Measurements from ENCODE around the gene POLN. TPM values are rescaled to one million over a fixed set of nuclear protein-coding genes. Genes with fewer than 3 reads are reported as not detected.
"Not testable (repeated sequence)": the region's sequence is repeated elsewhere in the genome, so short reads cannot be mapped to it uniquely, and the experiment has no call there.

POLN gene
- total and polyA plus RNA-seq, 2 donors: 1.1 to 2.9 TPM

GRCh38 chr4:2168469-2169319, 73.2 kb downstream of the POLN start:
- Histone ChIP-seq H3K36me3 (ENCODE audit: control insufficient read depth in 2 of 2, insufficient read depth in 2 of 2, low read length in 1 of 2) (no peaks in the 10 kb centered on the region), H3K27me3 (ENCODE audit: control insufficient read depth in 2 of 2, insufficient read depth in 1 of 2, low read length in 1 of 2) (no peaks in the 10 kb centered on the region), H3K9me3 (ENCODE audit: control insufficient read depth in 2 of 2, insufficient read depth in 1 of 2, low read length in 1 of 2) (no peaks in the 10 kb centered on the region), H3K4me1 (ENCODE audit: control insufficient read depth in 2 of 2, insufficient read depth in 2 of 2, low read length in 2 of 2) (peaks cover 21 to 55% of the 10 kb centered on the region in 2 donors), H3K27ac (ENCODE audit: low read depth in 1 of 2, low read length in 1 of 2) (no peak overlapping the region), H3K4me3 (ENCODE audit: low read length in 2 of 2) (no peak overlapping the region)
- DNase-seq (ENCODE audit: low read depth in 6 of 9, low spot score in 9 of 9): no peak
- 93% methylated on average over 12 of the region's 12 CpGs for WGBS

- peaks cover 3 to 33% of the 10 kb centered on the region in 2 donors for H3K4me1 ChIP-seq (ENCODE audit: control insufficient read depth in 2 of 2, insufficient read depth in 2 of 2, low read length in 2 of 2)
- DNase-seq (ENCODE audit: low read depth in 6 of 9, low spot score in 9 of 9): no peak
Observed at GRCh38 chr4:2166253-2166652, 75.7 kb downstream of the POLN start.

GRCh38 chr4:2165391-2165790, 76.5 kb downstream of the POLN start:
- no peak for DNase-seq (ENCODE audit: low read depth in 6 of 9, low spot score in 9 of 9)
- Histone ChIP-seq H3K4me3 (ENCODE audit: low read length in 2 of 2) (no peak overlapping the region), H3K4me1 (ENCODE audit: control insufficient read depth in 2 of 2, insufficient read depth in 2 of 2, low read length in 2 of 2) (peaks cover 2 to 24% of the 10 kb centered on the region in 2 donors), H3K36me3 (ENCODE audit: control insufficient read depth in 2 of 2, insufficient read depth in 2 of 2, low read length in 1 of 2) (no peaks in the 10 kb centered on the region), H3K27ac (ENCODE audit: low read depth in 1 of 2, low read length in 1 of 2) (no peak overlapping the region), H3K9me3 (ENCODE audit: control insufficient read depth in 2 of 2, insufficient read depth in 1 of 2, low read length in 1 of 2) (no peaks in the 10 kb centered on the region), H3K27me3 (ENCODE audit: control insufficient read depth in 2 of 2, insufficient read depth in 1 of 2, low read length in 1 of 2) (no peaks in the 10 kb centered on the region)
- 98% methylated on average over 7 of the region's 7 CpGs for WGBS

More at GRCh38 chr4:2166253-2166652, 75.7 kb downstream of the POLN start:
- no peak overlapping the region for H3K4me3 ChIP-seq (ENCODE audit: low read length in 2 of 2)
- WGBS: 97% methylated on average over 5 of the region's 5 CpGs
- no peaks in the 10 kb centered on the region for H3K27me3 ChIP-seq (ENCODE audit: control insufficient read depth in 2 of 2, insufficient read depth in 1 of 2, low read length in 1 of 2)
- no peaks in the 10 kb centered on the region for H3K9me3 ChIP-seq (ENCODE audit: control insufficient read depth in 2 of 2, insufficient read depth in 1 of 2, low read length in 1 of 2)
- H3K36me3 ChIP-seq (ENCODE audit: control insufficient read depth in 2 of 2, insufficient read depth in 2 of 2, low read length in 1 of 2): no peaks in the 10 kb centered on the region
- H3K27ac ChIP-seq (ENCODE audit: low read depth in 1 of 2, low read length in 1 of 2): no peak overlapping the region

- WGBS: 88% methylated on average over 19 of the region's 19 CpGs
- no peaks in the 10 kb centered on the region for H3K36me3 ChIP-seq (ENCODE audit: control insufficient read depth in 2 of 2, insufficient read depth in 2 of 2, low read length in 1 of 2)
- no peak overlapping the region for H3K27ac ChIP-seq (ENCODE audit: low read depth in 1 of 2, low read length in 1 of 2)
- no peak for DNase-seq (ENCODE audit: low read depth in 6 of 9, low spot score in 9 of 9)
- H3K9me3 ChIP-seq (ENCODE audit: control insufficient read depth in 2 of 2, insufficient read depth in 1 of 2, low read length in 1 of 2): no peaks in the 10 kb centered on the region
- peaks cover 0 to 4% of the 10 kb centered on the region in 2 donors for H3K4me1 ChIP-seq (ENCODE audit: control insufficient read depth in 2 of 2, insufficient read depth in 2 of 2, low read length in 2 of 2)
- no peak overlapping the region for H3K4me3 ChIP-seq (ENCODE audit: low read length in 2 of 2)
- no peaks in the 10 kb centered on the region for H3K27me3 ChIP-seq (ENCODE audit: control insufficient read depth in 2 of 2, insufficient read depth in 1 of 2, low read length in 1 of 2)
Observed at GRCh38 chr4:2163311-2163821, 78.6 kb downstream of the POLN start.

- not testable (repeated sequence) for H3K4me1 ChIP-seq (ENCODE audit: control insufficient read depth in 2 of 2, insufficient read depth in 2 of 2, low read length in 2 of 2); H3K27ac ChIP-seq (ENCODE audit: low read depth in 1 of 2, low read length in 1 of 2); H3K4me3 ChIP-seq (ENCODE audit: low read length in 2 of 2); DNase-seq (ENCODE audit: low read depth in 6 of 9, low spot score in 9 of 9); H3K36me3 ChIP-seq (ENCODE audit: control insufficient read depth in 2 of 2, insufficient read depth in 2 of 2, low read length in 1 of 2); H3K9me3 ChIP-seq (ENCODE audit: control insufficient read depth in 2 of 2, insufficient read depth in 1 of 2, low read length in 1 of 2); H3K27me3 ChIP-seq (ENCODE audit: control insufficient read depth in 2 of 2, insufficient read depth in 1 of 2, low read length in 1 of 2)
- WGBS: 96% methylated on average over 40 of the region's 40 CpGs
Observed at GRCh38 chr4:2161092-2161703, 80.7 kb downstream of the POLN start.

GRCh38 chr4:2159931-2160330, 82.0 kb downstream of the POLN start:
- DNase-seq (ENCODE audit: low read depth in 6 of 9, low spot score in 9 of 9): no peak
- H3K36me3 ChIP-seq (ENCODE audit: control insufficient read depth in 2 of 2, insufficient read depth in 2 of 2, low read length in 1 of 2): no peaks in the 10 kb centered on the region
- over 99% methylated on average over 2 of the region's 2 CpGs for WGBS
- no peaks in the 10 kb centered on the region for H3K4me1 ChIP-seq (ENCODE audit: control insufficient read depth in 2 of 2, insufficient read depth in 2 of 2, low read length in 2 of 2)
- no peak overlapping the region for H3K27ac ChIP-seq (ENCODE audit: low read depth in 1 of 2, low read length in 1 of 2)
- H3K27me3 ChIP-seq (ENCODE audit: control insufficient read depth in 2 of 2, insufficient read depth in 1 of 2, low read length in 1 of 2): peaks cover 0 to 2% of the 10 kb centered on the region in 2 donors
- peaks cover 0 to 4% of the 10 kb centered on the region in 2 donors for H3K9me3 ChIP-seq (ENCODE audit: control insufficient read depth in 2 of 2, insufficient read depth in 1 of 2, low read length in 1 of 2)
- H3K4me3 ChIP-seq (ENCODE audit: low read length in 2 of 2): no peak overlapping the region

- H3K4me1 ChIP-seq (ENCODE audit: control insufficient read depth in 2 of 2, insufficient read depth in 2 of 2, low read length in 2 of 2): no peaks in the 10 kb centered on the region
- 97% methylated on average over 7 of the region's 7 CpGs for WGBS
- no peak overlapping the region for H3K4me3 ChIP-seq (ENCODE audit: low read length in 2 of 2)
- H3K36me3 ChIP-seq (ENCODE audit: control insufficient read depth in 2 of 2, insufficient read depth in 2 of 2, low read length in 1 of 2): no peaks in the 10 kb centered on the region
- peaks cover 0 to 2% of the 10 kb centered on the region in 2 donors for H3K27me3 ChIP-seq (ENCODE audit: control insufficient read depth in 2 of 2, insufficient read depth in 1 of 2, low read length in 1 of 2)
- H3K27ac ChIP-seq (ENCODE audit: low read depth in 1 of 2, low read length in 1 of 2): no peak overlapping the region
- no peak for DNase-seq (ENCODE audit: low read depth in 6 of 9, low spot score in 9 of 9)
- H3K9me3 ChIP-seq (ENCODE audit: control insufficient read depth in 2 of 2, insufficient read depth in 1 of 2, low read length in 1 of 2): peaks cover 0 to 4% of the 10 kb centered on the region in 2 donors
Observed at GRCh38 chr4:2155246-2155645, 86.7 kb downstream of the POLN start.

- 85% methylated on average over 2 of the region's 2 CpGs for WGBS
- Histone ChIP-seq H3K36me3 (ENCODE audit: control insufficient read depth in 2 of 2, insufficient read depth in 2 of 2, low read length in 1 of 2) (no peaks in the 10 kb centered on the region), H3K4me3 (ENCODE audit: low read length in 2 of 2) (no peak overlapping the region), H3K27ac (ENCODE audit: low read depth in 1 of 2, low read length in 1 of 2) (no peak overlapping the region), H3K4me1 (ENCODE audit: control insufficient read depth in 2 of 2, insufficient read depth in 2 of 2, low read length in 2 of 2) (no peaks in the 10 kb centered on the region), H3K27me3 (ENCODE audit: control insufficient read depth in 2 of 2, insufficient read depth in 1 of 2, low read length in 1 of 2) (peaks cover 0 to 2% of the 10 kb centered on the region in 2 donors), H3K9me3 (ENCODE audit: control insufficient read depth in 2 of 2, insufficient read depth in 1 of 2, low read length in 1 of 2) (peaks cover 0 to 4% of the 10 kb centered on the region in 2 donors)
- no peak for DNase-seq (ENCODE audit: low read depth in 6 of 9, low spot score in 9 of 9)
Observed at GRCh38 chr4:2154215-2154740, 87.6 kb downstream of the POLN start.

GRCh38 chr4:2151544-2151943, 90.4 kb downstream of the POLN start:
- H3K4me1 ChIP-seq (ENCODE audit: control insufficient read depth in 2 of 2, insufficient read depth in 2 of 2, low read length in 2 of 2): no peaks in the 10 kb centered on the region
- no peak overlapping the region for H3K27ac ChIP-seq (ENCODE audit: low read depth in 1 of 2, low read length in 1 of 2)
- 88% methylated on average over 5 of the region's 5 CpGs for WGBS
- H3K27me3 ChIP-seq (ENCODE audit: control insufficient read depth in 2 of 2, insufficient read depth in 1 of 2, low read length in 1 of 2): no peaks in the 10 kb centered on the region
- H3K9me3 ChIP-seq (ENCODE audit: control insufficient read depth in 2 of 2, insufficient read depth in 1 of 2, low read length in 1 of 2): peaks cover 0 to 4% of the 10 kb centered on the region in 2 donors
- H3K4me3 ChIP-seq (ENCODE audit: low read length in 2 of 2): no peak overlapping the region
- no peak for DNase-seq (ENCODE audit: low read depth in 6 of 9, low spot score in 9 of 9)
- no peaks in the 10 kb centered on the region for H3K36me3 ChIP-seq (ENCODE audit: control insufficient read depth in 2 of 2, insufficient read depth in 2 of 2, low read length in 1 of 2)

Data from thymus (tissue), 11 donors.